H9 (cell line): Measurements from ENCODE around the gene BIRC7. TPM values are rescaled to one million over a fixed set of nuclear protein-coding genes. Genes with fewer than 3 reads are reported as not detected.

Source experiments
- DNase-seq: peaks from one replicate; pipeline ENCODE4 v3.0.0-alpha.2; 2017
- H2AFZ ChIP-seq: one replicate; pipeline ENCODE4 v1.6.1; 2013; ENCODE audit warnings: mild to moderate bottlenecking, low read length, control low read depth, moderate library complexity
- H2AK5ac ChIP-seq: 2 replicates; pipeline ENCODE4 v1.6.1; 2013; ENCODE audit warnings: low read length, control low read depth, mixed read lengths; ENCODE audit not compliant: insufficient read length
- H2BK120ac ChIP-seq: one replicate; pipeline ENCODE4 v1.6.1; 2013; ENCODE audit warnings: low read depth, mild to moderate bottlenecking, low read length, control low read depth, inconsistent platforms; ENCODE audit not compliant: poor library complexity, severe bottlenecking
- H2BK12ac ChIP-seq: 2 replicates; pipeline ENCODE4 v1.6.1; 2013; ENCODE audit warnings: low read length, control low read depth, mixed read lengths, low read depth; ENCODE audit not compliant: insufficient read length
- H2BK15ac ChIP-seq: 2 replicates; pipeline ENCODE4 v1.6.1; 2013; ENCODE audit warnings: low read depth, low read length, control low read depth
- H2BK20ac ChIP-seq: one replicate; pipeline ENCODE4 v1.6.1; 2013; ENCODE audit warnings: low read depth, mild to moderate bottlenecking, low read length, control low read depth, inconsistent platforms; ENCODE audit not compliant: poor library complexity, severe bottlenecking
- H2BK5ac ChIP-seq: 2 replicates; pipeline ENCODE4 v1.6.1; 2013; ENCODE audit warnings: low read length, control low read depth, mixed read lengths; ENCODE audit not compliant: insufficient read length
- H3K14ac ChIP-seq: 2 replicates; pipeline ENCODE4 v1.6.1; 2013; ENCODE audit warnings: low read length, control low read depth; ENCODE audit not compliant: insufficient read depth
- H3K18ac ChIP-seq: 2 replicates; pipeline ENCODE4 v1.6.1; 2013; ENCODE audit warnings: low read depth, mild to moderate bottlenecking, mixed read lengths, low read length, control low read depth; ENCODE audit not compliant: insufficient read length
- H3K23ac ChIP-seq: 2 replicates; pipeline ENCODE4 v1.6.1; 2013; ENCODE audit warnings: low read length, control low read depth, mixed read lengths, low read depth; ENCODE audit not compliant: insufficient read length
- H3K23me2 ChIP-seq: 2 replicates; pipeline ENCODE4 v1.6.1; 2013; ENCODE audit warnings: low read depth, mild to moderate bottlenecking, mixed read lengths, low read length, control low read depth; ENCODE audit not compliant: insufficient read length, poor library complexity, severe bottlenecking
- H3K27ac ChIP-seq: 2 replicates; pipeline ENCODE4 v1.5.1; 2013; ENCODE audit warnings: low read length, control low read depth, mixed read lengths, low read depth; ENCODE audit not compliant: insufficient read length
- H3K27me3 ChIP-seq: 2 replicates; pipeline ENCODE4 v1.6.1; 2013; ENCODE audit warnings: low read length, control low read depth, inconsistent platforms; ENCODE audit not compliant: insufficient read depth
- H3K4ac ChIP-seq: 2 replicates; pipeline ENCODE4 v1.6.1; 2013; ENCODE audit warnings: low read depth, mild to moderate bottlenecking, control low read depth, inconsistent platforms, low read length, moderate library complexity
- H3K4me1 ChIP-seq: 2 replicates; pipeline ENCODE4 v1.6.1; 2013; ENCODE audit warnings: low read length, control low read depth, inconsistent platforms; ENCODE audit not compliant: insufficient read depth
- H3K4me2 ChIP-seq: 2 replicates; pipeline ENCODE4 v1.6.1; 2013; ENCODE audit warnings: low read length, control low read depth, mixed read lengths; ENCODE audit not compliant: insufficient read length, insufficient read depth
- H3K56ac ChIP-seq: 2 replicates; pipeline ENCODE4 v1.6.1; 2013; ENCODE audit warnings: low read depth, mild to moderate bottlenecking, mixed read lengths, low read length, control low read depth; ENCODE audit not compliant: insufficient read length
- H3K79me1 ChIP-seq: 2 replicates; pipeline ENCODE4 v1.6.1; 2013; ENCODE audit warnings: low read depth, mild to moderate bottlenecking, moderate library complexity, low read length, control low read depth, inconsistent platforms; ENCODE audit not compliant: insufficient read depth, poor library complexity, severe bottlenecking
- H3K79me2 ChIP-seq: 2 replicates; pipeline ENCODE4 v1.6.1; 2013; ENCODE audit warnings: low read length, control low read depth, inconsistent platforms; ENCODE audit not compliant: insufficient read depth
- H3K9ac ChIP-seq: 2 replicates; pipeline ENCODE4 v1.6.1; 2013; ENCODE audit warnings: low read length, control low read depth, mixed read lengths; ENCODE audit not compliant: insufficient read length; ENCODE audit errors: extremely low read depth
- H3K9me3 ChIP-seq: one replicate; pipeline ENCODE4 v1.6.1; 2013; ENCODE audit warnings: low read depth, low read length, inconsistent platforms; ENCODE audit not compliant: control insufficient read depth
- H3T11ph ChIP-seq: one replicate; pipeline ENCODE4 v1.6.1; 2013; ENCODE audit warnings: mild to moderate bottlenecking, low read length, control low read depth, inconsistent platforms
- H4K20me1 ChIP-seq: one replicate; pipeline ENCODE4 v1.6.1; 2013; ENCODE audit not compliant: control insufficient read depth, insufficient read length, insufficient read depth
- H4K5ac ChIP-seq: 2 replicates; pipeline ENCODE4 v1.6.1; 2013; ENCODE audit warnings: low read depth, mild to moderate bottlenecking, mixed read lengths, low read length, control low read depth; ENCODE audit not compliant: insufficient read length
- H4K8ac ChIP-seq: replicated peaks from 2 replicates; pipeline ENCODE4 v1.6.1; 2013; ENCODE audit warnings: low read length, control low read depth, mixed read lengths, low read depth; ENCODE audit not compliant: insufficient read length
- H4K91ac ChIP-seq: 2 replicates; pipeline ENCODE4 v1.6.1; 2013; ENCODE audit warnings: low read depth, mild to moderate bottlenecking, moderate library complexity, mixed read lengths, low read length, control low read depth; ENCODE audit not compliant: insufficient read length
- H3K27ac Mint-ChIP-seq, 3 experiments: 2 replicates in 2 of 3; 3 replicates in 1 of 3; pipeline ENCODE4 v1.8.0; 2020 to 2021; ENCODE audit warnings: mixed read lengths in 3 of 3, mild to moderate bottlenecking in 1 of 3, moderate library complexity in 1 of 3
- H3K27me3 Mint-ChIP-seq: 2 replicates; pipeline ENCODE4 v1.8.0; 2021; ENCODE audit warnings: low read depth, mild to moderate bottlenecking, moderate library complexity, mixed read lengths
- H3K36me3 Mint-ChIP-seq, 3 experiments: 2 replicates in 2 of 3; 3 replicates in 1 of 3; pipeline ENCODE4 v1.8.0; 2020 to 2021; ENCODE audit warnings: low read depth in 3 of 3, mixed read lengths in 3 of 3; ENCODE audit not compliant: insufficient read depth in 1 of 3
- H3K4me1 Mint-ChIP-seq, 2 experiments: 2 replicates each; pipeline ENCODE4 v1.8.0; 2020; ENCODE audit warnings: mixed read lengths in 2 of 2
- H3K4me3 Mint-ChIP-seq, 2 experiments: 2 replicates in 1 of 2; 3 replicates in 1 of 2; pipeline ENCODE4 v1.8.0; 2020 to 2021; ENCODE audit warnings: mild to moderate bottlenecking in 2 of 2, mixed read lengths in 2 of 2, moderate library complexity in 1 of 2
- H3K9me3 Mint-ChIP-seq, 2 experiments: 2 replicates in 1 of 2; 3 replicates in 1 of 2; pipeline ENCODE4 v1.8.0; 2020; ENCODE audit warnings: mild to moderate bottlenecking in 2 of 2, mixed read lengths in 2 of 2, moderate library complexity in 1 of 2
- WGBS: extraction: QIAGEN DNeasy Blood & Tissue Kit; methylation state at CpG from one replicate; pipeline ENCODE4 v1.1.7; 2013; ENCODE audit warnings: missing lambda C conversion rate, low lambda C conversion rate, mixed read lengths; ENCODE audit not compliant: insufficient read length; ENCODE audit errors: extremely low coverage; 5-methylcytosine and 5-hydroxymethylcytosine counted together
- total RNA-seq: library from RNA; stranded (reverse); gene quantifications from 2 replicates; pipeline ENCODE4 v1.2.1, GENCODE V29; 2021
- TF ChIP-seq, protein P1 (sequence below): fragments of 200-600 bp; sonication (generic); conservative IDR thresholded peaks from 3 replicates; pipeline ENCODE4 v1.8.0; 2021; ENCODE audit warnings: antibody characterized with exemption, mild to moderate bottlenecking

BIRC7 gene
- total RNA-seq, 1 experiment from 2014 or later, result not detected

DNA sequence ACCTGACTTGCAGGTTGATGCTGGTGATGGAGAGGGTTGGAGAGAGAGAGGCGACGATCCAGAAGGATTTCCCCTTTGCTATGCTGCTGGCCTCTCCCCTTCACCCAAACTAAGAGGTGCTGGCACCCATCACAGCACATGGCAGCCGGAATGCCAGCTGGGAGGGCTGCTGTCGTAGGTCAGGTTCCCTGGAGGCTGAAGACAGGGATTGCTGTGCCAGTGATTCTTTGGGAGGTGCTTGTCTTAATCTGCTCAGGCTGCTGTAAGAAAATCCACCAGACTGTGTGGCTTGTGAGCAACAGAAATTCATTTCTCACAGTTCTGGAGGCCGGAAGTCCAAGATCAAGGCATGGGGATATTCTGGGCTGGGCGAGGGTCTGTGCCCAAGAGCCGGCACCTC is 32.6 kb downstream of the BIRC7 start:
- Histone ChIP-seq H2AFZ (no peak overlapping the region), H2BK120ac (no peak overlapping the region), H2BK5ac (no peak overlapping the region), H4K91ac (no peak overlapping the region), H3K4me1 (no peaks in the 10 kb centered on the region), H2BK12ac (no peak overlapping the region), H3K27ac (no peak overlapping the region), H3T11ph (no peak overlapping the region), H3K4me2 (no peak overlapping the region), H3K9me3 (no peaks in the 10 kb centered on the region), H3K56ac (no peak overlapping the region), H3K23ac (no peak overlapping the region), H3K4ac (no peak overlapping the region), H2BK15ac (no peak overlapping the region), H3K23me2 (no peaks in the 10 kb centered on the region), H3K9ac (no peak overlapping the region), H3K18ac (no peak overlapping the region), H3K79me2 (peaks cover 2% of the 10 kb centered on the region; the same call in 1 of the 2 replicates), H2AK5ac (no peak overlapping the region), H4K8ac (no peak overlapping the region), H3K27me3 (no peaks in the 10 kb centered on the region), H4K20me1 (no peaks in the 10 kb centered on the region), H2BK20ac (no peak overlapping the region), H4K5ac (no peak overlapping the region), H3K79me1 (no peaks in the 10 kb centered on the region), H3K14ac (no peak overlapping the region; the same call in 1 of the 2 replicates)
- H3K36me3 Mint-ChIP-seq, result no peaks in the 10 kb centered on the region
- peaks cover 12 to 20% of the 10 kb centered on the region in 2 experiments for H3K4me1 Mint-ChIP-seq
- no peak overlapping the region for H3K4me3 Mint-ChIP-seq
- no CpG with 5 or more reads among the region's 7 CpGs for WGBS
- no peak for DNase-seq
- H3K27me3 Mint-ChIP-seq, result peaks cover 12% of the 10 kb centered on the region
- peak overlapping the region in 2 of 3 experiments; percentile 19 to 40; a peak in 1 of 7 replicates for H3K27ac Mint-ChIP-seq
- TF ChIP-seq, protein P1, sequence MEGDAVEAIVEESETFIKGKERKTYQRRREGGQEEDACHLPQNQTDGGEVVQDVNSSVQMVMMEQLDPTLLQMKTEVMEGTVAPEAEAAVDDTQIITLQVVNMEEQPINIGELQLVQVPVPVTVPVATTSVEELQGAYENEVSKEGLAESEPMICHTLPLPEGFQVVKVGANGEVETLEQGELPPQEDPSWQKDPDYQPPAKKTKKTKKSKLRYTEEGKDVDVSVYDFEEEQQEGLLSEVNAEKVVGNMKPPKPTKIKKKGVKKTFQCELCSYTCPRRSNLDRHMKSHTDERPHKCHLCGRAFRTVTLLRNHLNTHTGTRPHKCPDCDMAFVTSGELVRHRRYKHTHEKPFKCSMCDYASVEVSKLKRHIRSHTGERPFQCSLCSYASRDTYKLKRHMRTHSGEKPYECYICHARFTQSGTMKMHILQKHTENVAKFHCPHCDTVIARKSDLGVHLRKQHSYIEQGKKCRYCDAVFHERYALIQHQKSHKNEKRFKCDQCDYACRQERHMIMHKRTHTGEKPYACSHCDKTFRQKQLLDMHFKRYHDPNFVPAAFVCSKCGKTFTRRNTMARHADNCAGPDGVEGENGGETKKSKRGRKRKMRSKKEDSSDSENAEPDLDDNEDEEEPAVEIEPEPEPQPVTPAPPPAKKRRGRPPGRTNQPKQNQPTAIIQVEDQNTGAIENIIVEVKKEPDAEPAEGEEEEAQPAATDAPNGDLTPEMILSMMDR, result no peak
- no peaks in the 10 kb centered on the region for H3K9me3 Mint-ChIP-seq
